GM12878 (cell line): ENCODE results near the gene CEACAM6. TPM values are rescaled to one million over a fixed set of nuclear protein-coding genes. Genes with fewer than 3 reads are reported as not detected.

Experiments
- ATAC-seq: fragments of 200-7000 bp; cut with Tn5 transposase; 3 replicates; pipeline ENCODE4 v1.9.1; 2020; ENCODE audit warnings: mild to moderate bottlenecking, moderate library complexity
- BruUV-seq: library from RNA; stranded (reverse); fragments of 400-500 nt; replicated peaks from 2 replicates; lab custom pipeline; 2021; lab: Mats Ljungman, UMichigan
- CTCF ChIA-PET: fragments of 300-600 bp; sonication (Branson Sonifier 250); formaldehyde crosslinking; extraction: SDS; loops from one replicate; lab custom pipeline; 2021; ENCODE audit warnings: inconsistent platforms; lab: Yijun Ruan, JAX
- POLR2A ChIA-PET: fragments of 350-600 bp; formaldehyde crosslinking; extraction: SDS; loops from one replicate; lab custom pipeline; 2021; ENCODE audit warnings: inconsistent platforms; lab: Charles Lee
- RAD21 ChIA-PET: fragments of 300-600 bp; sonication (Branson Sonifier 250); formaldehyde crosslinking; loops from one replicate; lab custom pipeline; 2023; ENCODE audit warnings: antibody characterized with exemption; ENCODE audit not compliant: unreplicated experiment; lab: Charles Lee
- SMC1A ChIA-PET: fragments of 300-600 bp; sonication (Branson Sonifier 250); formaldehyde crosslinking; loops from one replicate; lab custom pipeline; 2023; ENCODE audit not compliant: unreplicated experiment, uncharacterized antibody; lab: Charles Lee
- DNase-seq: peaks from one replicate; pipeline ENCODE4 v3.0.0-alpha.2; 2011; ENCODE audit warnings: low read depth, low spot score
- FAIRE-seq: peaks from 3 replicates; lab custom pipeline; 2011; peaks lifted over from hg19 to GRCh38; lab: Jason Lieb, UNC
- H2AFZ ChIP-seq: 2 replicates; pipeline ENCODE4 v1.6.0; 2011; ENCODE audit warnings: low read depth, low read length, control low read depth; ENCODE audit not compliant: control insufficient read depth
- H3K27ac ChIP-seq: 2 replicates; pipeline ENCODE4 v1.5.1; 2011; ENCODE audit warnings: control low read depth; ENCODE audit not compliant: control insufficient read depth, insufficient read depth
- H3K27me3 ChIP-seq, 2 experiments: replicated peaks in 1 of 2; 2 replicates each; pipeline versions ENCODE4 v1.6.0 to v1.6.1; 2011; ENCODE audit warnings: low read length in 1 of 2; ENCODE audit not compliant: control insufficient read depth in 2 of 2, insufficient read depth in 2 of 2
- H3K36me3 ChIP-seq, 2 experiments: 2 replicates each; pipeline ENCODE4 v1.5.1; 2011; ENCODE audit warnings: low read length in 1 of 2; ENCODE audit not compliant: control insufficient read depth in 2 of 2, insufficient read depth in 2 of 2
- H3K4me1 ChIP-seq: 2 replicates; pipeline ENCODE4 v1.6.1; 2011; ENCODE audit warnings: mild to moderate bottlenecking, low read length, moderate library complexity, mixed read lengths; ENCODE audit not compliant: control insufficient read depth, insufficient read depth
- H3K4me2 ChIP-seq: 2 replicates; pipeline ENCODE4 v1.6.0; 2011; ENCODE audit warnings: control low read depth; ENCODE audit not compliant: control insufficient read depth, insufficient read depth
- H3K4me3 ChIP-seq: fragments of 200-600 bp; sonication (generic); 2 replicates; pipeline ENCODE4 v1.5.1; 2016
- H3K79me2 ChIP-seq: 2 replicates; pipeline ENCODE4 v1.6.0; 2011; ENCODE audit warnings: low read length; ENCODE audit not compliant: control insufficient read depth, insufficient read depth
- H3K9ac ChIP-seq: 2 replicates; pipeline ENCODE4 v1.8.0; 2011; ENCODE audit warnings: low read length, control low read depth, mixed read lengths; ENCODE audit not compliant: control insufficient read depth, insufficient read depth
- H3K9me3 ChIP-seq: replicated peaks from 3 replicates; pipeline ENCODE4 v1.5.1; 2011; ENCODE audit warnings: mild to moderate bottlenecking, low read length; ENCODE audit not compliant: control insufficient read depth, insufficient read depth
- H4K20me1 ChIP-seq: 2 replicates; pipeline ENCODE4 v1.6.0; 2011; ENCODE audit not compliant: control insufficient read depth, insufficient read depth
- LARP7 ChIP-seq: fragments of 450-650 bp; IDR thresholded peaks from 2 replicates; pipeline ENCODE4 v1.6.1; 2017; ENCODE audit warnings: mild to moderate bottlenecking
- WGBS: methylation state at CpG from one replicate; pipeline ENCODE4 v1.1.6; 2016; ENCODE audit warnings: low lambda C conversion rate; ENCODE audit not compliant: insufficient replicate concordance, insufficient coverage; ENCODE audit errors: missing lambda C conversion rate; 5-methylcytosine and 5-hydroxymethylcytosine counted together
- in situ Hi-C: fragments of 300-500 bp; cut with MboI; formaldehyde crosslinking; loops from 9 replicates; pipeline ENCODE4 v1.14.3; 2018; ENCODE audit warnings: mixed read lengths
- intact Hi-C: fragments of 100-400 bp; cut with micrococcal nuclease; formaldehyde crosslinking; loops from one replicate; pipeline ENCODE4 v1.14.2; 2022; ENCODE audit not compliant: unreplicated experiment
- polyA plus RNA-seq, 11 experiments: library from polyadenylated mRNA; depleted of rRNA in 4 of 11; unstranded in 6 of 11; stranded (reverse) in 5 of 11; fragments of >200 nt; fragmentation: Nextera tagmentation in 4 of 11; fragmentation: Illumina TruSeq in 1 of 11; extraction: Ambion mirVana in 4 of 11; extraction: Trizol in 1 of 11; gene quantifications; 1 replicate in 1 of 11; 2 replicates in 10 of 11; pipeline versions ENCODE4 v1.2.1 to v1.2.3, GENCODE V29; 2011 to 2016; ENCODE audit warnings: inconsistent platforms in 2 of 11, missing spikeins in 2 of 11, low read depth in 1 of 11
- total RNA-seq, 4 experiments: library from RNA; depleted of rRNA in 3 of 4; stranded (reverse); fragments of >200 nt in 3 of 4; fragmentation: Illumina TruSeq in 1 of 4; extraction: Trizol in 1 of 4; gene quantifications; 2 replicates each; pipeline versions ENCODE4 v1.2.1 to v1.2.3, GENCODE V29; 2013 to 2021
- TF ChIP-seq, protein P1 (sequence below): fragments of 450-650 bp; IDR thresholded peaks from 2 replicates; pipeline ENCODE4 v1.6.1; 2017; ENCODE audit warnings: mild to moderate bottlenecking, low read depth, inconsistent platforms; ENCODE audit not compliant: poor library complexity, severe bottlenecking
- TF ChIP-seq, protein P2 (sequence below): fragments of 450-650 bp; IDR thresholded peaks from 2 replicates; pipeline ENCODE4 v1.6.1; 2017; ENCODE audit warnings: borderline replicate concordance
- TF ChIP-seq, protein P3 (sequence below): fragments of 450-650 bp; formaldehyde crosslinking; IDR thresholded peaks from 2 replicates; pipeline ENCODE4 v1.5.0; 2022; ENCODE audit warnings: mild to moderate bottlenecking, missing genetic modification characterization

CEACAM6 gene
- total and polyA plus RNA-seq, 10 of the 15 experiments (the other 5 are each of a cell fraction or from before 2014, with no cell fraction given): 0.26 TPM; not detected in 9

DNA sequence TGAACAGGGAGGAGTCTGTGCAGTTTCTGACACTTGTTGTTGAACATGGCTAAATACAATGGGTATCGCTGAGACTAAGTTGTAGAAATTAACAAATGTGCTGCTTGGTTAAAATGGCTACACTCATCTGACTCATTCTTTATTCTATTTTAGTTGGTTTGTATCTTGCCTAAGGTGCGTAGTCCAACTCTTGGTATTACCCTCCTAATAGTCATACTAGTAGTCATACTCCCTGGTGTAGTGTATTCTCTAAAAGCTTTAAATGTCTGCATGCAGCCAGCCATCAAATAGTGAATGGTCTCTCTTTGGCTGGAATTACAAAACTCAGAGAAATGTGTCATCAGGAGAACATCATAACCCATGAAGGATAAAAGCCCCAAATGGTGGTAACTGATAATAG, 16.1 kb downstream of the CEACAM6 start:
- no peak for FAIRE-seq
- TF ChIP-seq, protein P1, sequence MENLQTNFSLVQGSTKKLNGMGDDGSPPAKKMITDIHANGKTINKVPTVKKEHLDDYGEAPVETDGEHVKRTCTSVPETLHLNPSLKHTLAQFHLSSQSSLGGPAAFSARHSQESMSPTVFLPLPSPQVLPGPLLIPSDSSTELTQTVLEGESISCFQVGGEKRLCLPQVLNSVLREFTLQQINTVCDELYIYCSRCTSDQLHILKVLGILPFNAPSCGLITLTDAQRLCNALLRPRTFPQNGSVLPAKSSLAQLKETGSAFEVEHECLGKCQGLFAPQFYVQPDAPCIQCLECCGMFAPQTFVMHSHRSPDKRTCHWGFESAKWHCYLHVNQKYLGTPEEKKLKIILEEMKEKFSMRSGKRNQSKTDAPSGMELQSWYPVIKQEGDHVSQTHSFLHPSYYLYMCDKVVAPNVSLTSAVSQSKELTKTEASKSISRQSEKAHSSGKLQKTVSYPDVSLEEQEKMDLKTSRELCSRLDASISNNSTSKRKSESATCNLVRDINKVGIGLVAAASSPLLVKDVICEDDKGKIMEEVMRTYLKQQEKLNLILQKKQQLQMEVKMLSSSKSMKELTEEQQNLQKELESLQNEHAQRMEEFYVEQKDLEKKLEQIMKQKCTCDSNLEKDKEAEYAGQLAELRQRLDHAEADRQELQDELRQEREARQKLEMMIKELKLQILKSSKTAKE: no peak
- TF ChIP-seq, protein P2, sequence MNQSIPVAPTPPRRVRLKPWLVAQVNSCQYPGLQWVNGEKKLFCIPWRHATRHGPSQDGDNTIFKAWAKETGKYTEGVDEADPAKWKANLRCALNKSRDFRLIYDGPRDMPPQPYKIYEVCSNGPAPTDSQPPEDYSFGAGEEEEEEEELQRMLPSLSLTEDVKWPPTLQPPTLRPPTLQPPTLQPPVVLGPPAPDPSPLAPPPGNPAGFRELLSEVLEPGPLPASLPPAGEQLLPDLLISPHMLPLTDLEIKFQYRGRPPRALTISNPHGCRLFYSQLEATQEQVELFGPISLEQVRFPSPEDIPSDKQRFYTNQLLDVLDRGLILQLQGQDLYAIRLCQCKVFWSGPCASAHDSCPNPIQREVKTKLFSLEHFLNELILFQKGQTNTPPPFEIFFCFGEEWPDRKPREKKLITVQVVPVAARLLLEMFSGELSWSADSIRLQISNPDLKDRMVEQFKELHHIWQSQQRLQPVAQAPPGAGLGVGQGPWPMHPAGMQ: no peak
- no peak for TF ChIP-seq LARP7
- TF ChIP-seq, protein P3, sequence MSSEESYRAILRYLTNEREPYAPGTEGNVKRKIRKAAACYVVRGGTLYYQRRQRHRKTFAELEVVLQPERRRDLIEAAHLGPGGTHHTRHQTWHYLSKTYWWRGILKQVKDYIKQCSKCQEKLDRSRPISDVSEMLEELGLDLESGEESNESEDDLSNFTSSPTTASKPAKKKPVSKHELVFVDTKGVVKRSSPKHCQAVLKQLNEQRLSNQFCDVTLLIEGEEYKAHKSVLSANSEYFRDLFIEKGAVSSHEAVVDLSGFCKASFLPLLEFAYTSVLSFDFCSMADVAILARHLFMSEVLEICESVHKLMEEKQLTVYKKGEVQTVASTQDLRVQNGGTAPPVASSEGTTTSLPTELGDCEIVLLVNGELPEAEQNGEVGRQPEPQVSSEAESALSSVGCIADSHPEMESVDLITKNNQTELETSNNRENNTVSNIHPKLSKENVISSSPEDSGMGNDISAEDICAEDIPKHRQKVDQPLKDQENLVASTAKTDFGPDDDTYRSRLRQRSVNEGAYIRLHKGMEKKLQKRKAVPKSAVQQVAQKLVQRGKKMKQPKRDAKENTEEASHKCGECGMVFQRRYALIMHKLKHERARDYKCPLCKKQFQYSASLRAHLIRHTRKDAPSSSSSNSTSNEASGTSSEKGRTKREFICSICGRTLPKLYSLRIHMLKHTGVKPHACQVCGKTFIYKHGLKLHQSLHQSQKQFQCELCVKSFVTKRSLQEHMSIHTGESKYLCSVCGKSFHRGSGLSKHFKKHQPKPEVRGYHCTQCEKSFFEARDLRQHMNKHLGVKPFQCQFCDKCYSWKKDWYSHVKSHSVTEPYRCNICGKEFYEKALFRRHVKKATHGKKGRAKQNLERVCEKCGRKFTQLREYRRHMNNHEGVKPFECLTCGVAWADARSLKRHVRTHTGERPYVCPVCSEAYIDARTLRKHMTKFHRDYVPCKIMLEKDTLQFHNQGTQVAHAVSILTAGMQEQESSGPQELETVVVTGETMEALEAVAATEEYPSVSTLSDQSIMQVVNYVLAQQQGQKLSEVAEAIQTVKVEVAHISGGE (CRISPR knock-in tag): no peak
- H3K4me3 ChIP-seq: no peak overlapping the region
- no peak overlapping the region for H3K9ac ChIP-seq
- ChIA-PET CTCF (interaction anchor here (0.6 to 2.5 kb wide), 2 partner anchors 14 to 144 kb away, joined by 3 to 15 read pairs; partner anchors contain the start of gene CEACAM4), SMC1A (no interaction called here), POLR2A (interaction anchor here (0.8 kb wide), 1 partner anchor 10 kb away, joined by 3 read pairs; no protein-coding TSS in a partner anchor), RAD21 (no interaction called here)
- H3K4me2 ChIP-seq: no peak overlapping the region
- 3% methylated on average over 2 of the region's 2 CpGs for WGBS
- no peak overlapping the region for H2AFZ ChIP-seq
- H3K4me1 ChIP-seq: no peaks in the 10 kb centered on the region
- in situ Hi-C loops (no loop called here), intact Hi-C loops (no loop called here)
- H3K27me3 ChIP-seq: no peaks in the 10 kb centered on the region; a peak in 2 of 4 replicates
- ATAC-seq: no peak
- no peaks in the 10 kb centered on the region for H3K9me3 ChIP-seq
- H3K79me2 ChIP-seq: no peaks in the 10 kb centered on the region
- no peaks in the 10 kb centered on the region for H3K36me3 ChIP-seq
- H3K27ac ChIP-seq: no peak overlapping the region
- no TSS peak for BruUV-seq
- no peaks in the 10 kb centered on the region for H4K20me1 ChIP-seq
- DNase-seq: no peak
